AG09309 (cell line): ENCODE measurements around the gene MYBPH.

Experiments used
- DNase-seq: peaks from one replicate; pipeline ENCODE4 v3.0.0-alpha.2; 2010; ENCODE audit warnings: low read depth
- H3K4me3 ChIP-seq: 2 replicates; pipeline ENCODE4 v1.5.1; 2011; ENCODE audit warnings: mild to moderate bottlenecking, low read depth, low read length, moderate library complexity; ENCODE audit not compliant: control insufficient read depth
- TF ChIP-seq, protein P1 (sequence below): IDR thresholded peaks from 2 replicates; pipeline ENCODE4 v1.5.1; 2011; ENCODE audit warnings: mild to moderate bottlenecking, low read depth, low read length, inconsistent platforms; ENCODE audit not compliant: insufficient read depth, control insufficient read depth; ENCODE audit errors: missing control alignments

The MYBPH gene

DNA sequence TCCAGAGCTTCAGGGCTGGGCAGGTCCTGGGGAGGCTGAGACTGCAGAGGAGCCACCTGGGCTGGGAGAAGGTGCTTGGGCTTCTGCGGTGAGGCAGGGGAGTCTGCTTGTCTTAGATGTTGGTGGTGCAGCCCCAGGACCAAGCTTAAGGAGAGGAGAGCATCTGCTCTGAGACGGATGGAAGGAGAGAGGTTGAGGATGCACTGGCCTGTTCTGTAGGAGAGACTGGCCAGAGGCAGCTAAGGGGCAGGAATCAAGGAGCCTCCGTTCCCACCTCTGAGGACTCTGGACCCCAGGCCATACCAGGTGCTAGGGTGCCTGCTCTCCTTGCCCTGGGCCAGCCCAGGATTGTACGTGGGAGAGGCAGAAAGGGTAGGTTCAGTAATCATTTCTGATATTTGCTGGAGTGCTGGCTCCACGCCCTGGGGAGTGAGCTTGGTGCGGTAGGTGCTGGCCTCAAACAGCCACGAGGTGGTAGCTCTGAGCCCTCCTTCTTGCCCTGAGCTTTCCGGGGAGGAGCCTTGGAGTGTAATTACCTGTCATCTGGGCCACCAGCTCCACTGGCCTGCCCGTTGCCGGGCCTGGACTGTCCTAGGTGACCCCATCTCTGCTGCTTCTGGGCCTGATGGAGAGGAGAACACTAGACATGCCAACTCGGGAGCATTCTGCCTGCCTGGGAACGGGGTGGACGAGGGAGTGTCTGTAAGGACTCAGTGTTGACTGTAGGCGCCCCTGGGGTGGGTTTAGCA lies 9.3 kb downstream of the MYBPH start:
- no peak overlapping the region for H3K4me3 ChIP-seq
- TF ChIP-seq, protein P1, sequence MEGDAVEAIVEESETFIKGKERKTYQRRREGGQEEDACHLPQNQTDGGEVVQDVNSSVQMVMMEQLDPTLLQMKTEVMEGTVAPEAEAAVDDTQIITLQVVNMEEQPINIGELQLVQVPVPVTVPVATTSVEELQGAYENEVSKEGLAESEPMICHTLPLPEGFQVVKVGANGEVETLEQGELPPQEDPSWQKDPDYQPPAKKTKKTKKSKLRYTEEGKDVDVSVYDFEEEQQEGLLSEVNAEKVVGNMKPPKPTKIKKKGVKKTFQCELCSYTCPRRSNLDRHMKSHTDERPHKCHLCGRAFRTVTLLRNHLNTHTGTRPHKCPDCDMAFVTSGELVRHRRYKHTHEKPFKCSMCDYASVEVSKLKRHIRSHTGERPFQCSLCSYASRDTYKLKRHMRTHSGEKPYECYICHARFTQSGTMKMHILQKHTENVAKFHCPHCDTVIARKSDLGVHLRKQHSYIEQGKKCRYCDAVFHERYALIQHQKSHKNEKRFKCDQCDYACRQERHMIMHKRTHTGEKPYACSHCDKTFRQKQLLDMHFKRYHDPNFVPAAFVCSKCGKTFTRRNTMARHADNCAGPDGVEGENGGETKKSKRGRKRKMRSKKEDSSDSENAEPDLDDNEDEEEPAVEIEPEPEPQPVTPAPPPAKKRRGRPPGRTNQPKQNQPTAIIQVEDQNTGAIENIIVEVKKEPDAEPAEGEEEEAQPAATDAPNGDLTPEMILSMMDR, result no peak
- DNase-seq, result no peak

DNA sequence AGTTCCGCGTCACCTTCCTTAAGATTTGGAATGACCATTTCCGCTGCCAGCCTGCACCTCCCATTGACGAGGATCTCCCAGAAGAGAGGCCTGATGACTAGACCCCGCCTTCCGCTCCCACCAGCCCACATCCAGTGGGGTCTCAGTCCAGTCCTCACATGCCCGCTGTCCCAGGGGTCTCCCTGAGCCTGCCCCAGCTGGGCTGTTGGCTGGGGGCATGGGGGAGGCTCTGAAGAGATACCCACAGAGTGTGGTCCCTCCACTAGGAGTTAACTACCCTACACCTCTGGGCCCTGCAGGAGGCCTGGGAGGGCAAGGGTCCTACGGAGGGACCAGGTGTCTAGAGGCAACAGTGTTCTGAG lies 9.8 kb downstream of the MYBPH start:
- H3K4me3 ChIP-seq, result no peak overlapping the region
- no peak for DNase-seq
- TF ChIP-seq, protein P1, result no peak

DNA sequence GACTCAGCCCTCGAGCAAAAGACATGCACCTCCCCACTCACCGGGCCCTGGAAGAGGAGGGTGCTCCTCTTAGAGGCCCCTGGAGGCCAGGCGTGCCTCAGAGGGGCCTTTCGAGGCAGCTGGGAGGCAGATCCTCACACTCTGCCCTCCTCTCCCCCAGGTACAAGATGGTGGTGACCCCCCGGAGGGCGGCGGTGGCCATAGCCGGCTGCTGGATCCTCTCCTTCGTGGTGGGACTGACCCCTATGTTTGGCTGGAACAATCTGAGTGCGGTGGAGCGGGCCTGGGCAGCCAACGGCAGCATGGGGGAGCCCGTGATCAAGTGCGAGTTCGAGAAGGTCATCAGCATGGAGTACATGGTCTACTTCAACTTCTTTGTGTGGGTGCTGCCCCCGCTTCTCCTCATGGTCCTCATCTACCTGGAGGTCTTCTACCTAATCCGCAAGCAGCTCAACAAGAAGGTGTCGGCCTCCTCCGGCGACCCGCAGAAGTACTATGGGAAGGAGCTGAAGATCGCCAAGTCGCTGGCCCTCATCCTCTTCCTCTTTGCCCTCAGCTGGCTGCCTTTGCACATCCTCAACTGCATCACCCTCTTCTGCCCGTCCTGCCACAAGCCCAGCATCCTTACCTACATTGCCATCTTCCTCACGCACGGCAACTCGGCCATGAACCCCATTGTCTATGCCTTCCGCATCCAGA lies 10.4 kb downstream of the MYBPH start:
- TF ChIP-seq, protein P1, result no peak
- no peak for DNase-seq
- no peak overlapping the region for H3K4me3 ChIP-seq

DNA sequence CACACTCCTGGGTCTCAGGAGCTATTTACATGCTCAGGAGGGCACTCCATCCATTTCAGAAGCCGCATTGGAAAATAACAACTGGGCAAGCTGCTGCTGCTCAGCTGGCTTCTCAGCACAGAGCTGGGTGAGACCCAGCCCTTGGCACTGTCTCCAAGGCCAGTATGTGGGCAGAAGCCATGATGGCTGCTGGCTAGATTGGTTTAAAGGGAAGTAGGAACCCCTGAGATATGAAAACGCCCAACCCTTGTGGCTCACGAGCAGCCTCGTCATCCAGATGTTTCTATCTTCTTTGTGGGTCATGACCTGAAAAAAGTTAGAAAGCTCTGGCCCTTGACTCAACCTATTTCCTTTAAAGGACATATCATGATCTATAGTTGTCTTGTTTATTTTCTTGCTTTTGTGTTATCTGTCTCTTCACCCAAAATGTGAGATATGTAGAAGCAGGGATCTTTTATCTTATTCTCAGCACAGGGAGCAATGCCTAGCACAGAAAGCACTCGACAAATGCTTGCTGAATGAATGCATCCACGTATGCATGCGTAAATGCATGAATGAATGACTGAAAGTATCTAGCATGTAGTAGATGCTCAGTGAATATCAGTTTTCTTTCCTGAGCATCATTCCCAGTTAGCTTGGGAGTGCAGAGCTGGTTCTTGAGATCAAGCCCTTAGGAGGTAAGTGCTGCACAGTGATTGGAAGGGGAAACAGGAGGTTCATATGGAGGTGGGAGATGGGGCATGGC lies 11.6 kb downstream of the MYBPH start:
- no peak for DNase-seq
- no peak overlapping the region for H3K4me3 ChIP-seq

DNA sequence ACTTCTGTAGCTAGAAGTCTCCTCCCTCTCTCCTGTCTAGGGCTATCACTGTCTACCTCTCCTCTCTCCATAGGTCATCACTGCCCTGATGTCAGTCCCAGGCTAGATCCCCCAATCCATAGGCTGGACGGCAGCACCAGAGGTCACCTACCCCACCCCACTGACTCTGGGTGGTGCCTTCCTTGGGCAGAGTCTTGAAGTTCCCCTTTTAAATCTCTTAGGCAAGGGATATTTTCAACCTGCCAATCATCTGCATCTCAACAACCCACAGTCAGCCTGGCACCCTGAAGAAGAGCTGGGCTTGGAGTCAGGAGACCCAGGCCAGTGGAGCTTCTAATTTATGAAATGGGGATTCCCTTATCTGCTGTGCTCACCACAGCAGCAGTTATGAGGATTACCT lies 13.2 kb downstream of the MYBPH start:
- H3K4me3 ChIP-seq, result no peak overlapping the region
- TF ChIP-seq, protein P1, result no peak
- DNase-seq, result no peak

More for the DNA sequence above, 11.6 kb downstream of the MYBPH start:
- TF ChIP-seq, protein P1, result no peak

DNA sequence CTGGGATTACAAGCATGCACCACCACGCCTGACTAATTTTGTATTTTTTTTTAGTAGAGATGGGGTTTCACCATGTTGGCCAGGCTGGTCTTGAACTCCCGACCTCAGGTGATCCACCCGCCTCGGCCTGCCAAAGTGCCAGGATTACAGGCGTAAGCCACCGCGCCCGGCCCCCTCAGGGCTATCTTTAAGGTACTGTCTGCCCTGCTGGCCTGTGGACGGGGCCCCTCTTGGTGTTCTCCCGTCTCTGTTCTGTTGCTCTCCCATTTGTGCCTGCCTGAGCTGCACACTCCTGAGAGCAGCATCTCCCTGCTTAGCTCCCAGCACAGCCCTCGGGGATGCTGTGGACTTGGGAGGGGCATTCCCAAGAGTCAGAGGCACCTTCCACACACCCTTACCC lies 13.9 kb downstream of the MYBPH start:
- TF ChIP-seq, protein P1, result no peak
- no peak overlapping the region for H3K4me3 ChIP-seq
- DNase-seq, result no peak
